LNCaP clone FGC (cell line): ENCODE measurements around the gene SLC8A1.

ENCODE experiments used
- DNase-seq: peaks from one replicate; pipeline ENCODE4 v3.0.0-alpha.2; 2011; ENCODE audit warnings: low read depth
- H3K4me3 ChIP-seq: 2 replicates; pipeline ENCODE4 v1.5.1; 2011; ENCODE audit warnings: mild to moderate bottlenecking, low read depth, low read length, control low read depth
- TF ChIP-seq, protein P1 (sequence below): IDR thresholded peaks from 2 replicates; pipeline ENCODE4 v1.5.1; 2012; ENCODE audit warnings: mild to moderate bottlenecking; ENCODE audit not compliant: control insufficient read depth, insufficient read depth; ENCODE audit errors: extremely low read depth

The SLC8A1 gene

DNA sequence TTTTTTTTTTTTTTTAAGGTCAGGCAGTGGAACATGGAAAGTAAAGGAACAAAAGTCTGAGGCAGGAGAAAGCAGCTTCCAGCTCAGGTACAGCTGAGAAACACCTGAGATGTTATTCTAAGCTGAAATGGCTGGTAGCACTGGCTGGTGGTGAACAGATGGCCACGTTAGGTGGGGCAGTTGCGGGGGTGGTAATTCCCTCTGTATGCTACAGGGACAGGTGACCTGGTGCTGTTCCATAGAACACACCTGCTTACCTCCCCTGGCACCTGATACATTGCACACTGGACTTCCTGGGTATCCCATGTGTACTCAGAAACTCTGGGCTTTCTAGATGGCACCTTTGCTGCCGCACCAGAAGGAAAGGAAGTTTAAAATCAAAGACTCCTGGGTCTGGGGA lies 333.3 kb downstream of the SLC8A1 start:
- TF ChIP-seq, protein P1, sequence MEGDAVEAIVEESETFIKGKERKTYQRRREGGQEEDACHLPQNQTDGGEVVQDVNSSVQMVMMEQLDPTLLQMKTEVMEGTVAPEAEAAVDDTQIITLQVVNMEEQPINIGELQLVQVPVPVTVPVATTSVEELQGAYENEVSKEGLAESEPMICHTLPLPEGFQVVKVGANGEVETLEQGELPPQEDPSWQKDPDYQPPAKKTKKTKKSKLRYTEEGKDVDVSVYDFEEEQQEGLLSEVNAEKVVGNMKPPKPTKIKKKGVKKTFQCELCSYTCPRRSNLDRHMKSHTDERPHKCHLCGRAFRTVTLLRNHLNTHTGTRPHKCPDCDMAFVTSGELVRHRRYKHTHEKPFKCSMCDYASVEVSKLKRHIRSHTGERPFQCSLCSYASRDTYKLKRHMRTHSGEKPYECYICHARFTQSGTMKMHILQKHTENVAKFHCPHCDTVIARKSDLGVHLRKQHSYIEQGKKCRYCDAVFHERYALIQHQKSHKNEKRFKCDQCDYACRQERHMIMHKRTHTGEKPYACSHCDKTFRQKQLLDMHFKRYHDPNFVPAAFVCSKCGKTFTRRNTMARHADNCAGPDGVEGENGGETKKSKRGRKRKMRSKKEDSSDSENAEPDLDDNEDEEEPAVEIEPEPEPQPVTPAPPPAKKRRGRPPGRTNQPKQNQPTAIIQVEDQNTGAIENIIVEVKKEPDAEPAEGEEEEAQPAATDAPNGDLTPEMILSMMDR, result no peak
- no peak overlapping the region for H3K4me3 ChIP-seq
- DNase-seq, result no peak

DNA sequence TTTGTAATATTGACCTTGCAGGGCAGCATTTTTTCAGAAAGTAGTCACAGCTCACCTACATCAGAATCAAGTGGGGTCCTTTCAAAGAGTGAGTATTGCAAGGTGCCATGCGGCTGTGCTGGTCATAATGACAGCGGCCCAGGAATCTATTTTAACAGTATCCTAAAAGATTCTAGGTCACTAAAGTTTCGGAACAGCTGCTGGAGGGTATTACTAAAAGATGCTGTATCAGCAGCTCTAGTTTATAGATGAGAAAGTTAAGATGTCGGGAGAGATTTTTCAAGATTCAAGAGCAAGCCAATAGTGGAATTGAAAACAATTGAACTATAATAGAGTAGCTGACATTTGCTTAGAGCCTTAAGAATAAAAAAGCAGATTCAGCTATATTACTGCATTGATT lies 336.0 kb downstream of the SLC8A1 start:
- no peak overlapping the region for H3K4me3 ChIP-seq
- DNase-seq, result no peak
- TF ChIP-seq, protein P1, result no peak

DNA sequence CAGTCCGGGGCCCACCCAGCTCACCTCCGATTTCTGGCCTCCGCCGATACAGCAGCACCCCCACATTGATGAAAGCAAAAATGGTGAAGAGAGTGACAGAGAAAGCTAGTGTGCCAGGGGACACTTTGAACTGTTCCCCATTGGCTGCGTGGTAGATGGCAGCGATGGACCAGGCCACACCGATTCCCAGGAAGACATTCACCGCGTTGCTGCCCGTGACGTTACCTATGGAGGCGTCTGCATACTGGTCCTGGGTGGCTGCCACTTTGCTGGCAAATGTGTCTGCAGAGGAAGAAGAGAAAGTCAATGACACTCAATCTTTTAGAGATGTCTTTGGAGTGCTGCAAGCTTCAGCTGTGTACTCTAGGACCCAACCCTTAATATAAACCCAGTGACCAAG lies 336.5 kb downstream of the SLC8A1 start:
- H3K4me3 ChIP-seq, result no peak overlapping the region
- no peak for DNase-seq
- TF ChIP-seq, protein P1, result no peak

DNA sequence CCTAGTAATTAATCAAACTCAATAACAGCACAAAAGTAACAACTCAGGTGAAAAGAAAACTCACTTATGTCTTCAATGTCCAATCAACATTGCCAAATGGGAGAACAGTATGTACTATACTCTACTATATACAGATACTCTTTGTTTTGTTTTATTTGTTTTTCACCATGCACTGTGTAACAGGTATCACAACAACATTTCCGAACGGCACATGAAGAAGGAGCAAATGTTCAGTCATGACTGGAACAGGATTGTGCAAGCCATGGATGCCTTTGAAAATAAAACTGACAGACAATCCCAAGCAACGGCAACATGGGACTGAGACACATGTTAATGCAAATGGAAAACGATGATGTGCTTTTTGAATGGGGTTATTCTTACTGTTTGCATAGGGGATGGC lies 337.9 kb downstream of the SLC8A1 start:
- H3K4me3 ChIP-seq, result no peak overlapping the region
- no peak for DNase-seq
- TF ChIP-seq, protein P1, result no peak

DNA sequence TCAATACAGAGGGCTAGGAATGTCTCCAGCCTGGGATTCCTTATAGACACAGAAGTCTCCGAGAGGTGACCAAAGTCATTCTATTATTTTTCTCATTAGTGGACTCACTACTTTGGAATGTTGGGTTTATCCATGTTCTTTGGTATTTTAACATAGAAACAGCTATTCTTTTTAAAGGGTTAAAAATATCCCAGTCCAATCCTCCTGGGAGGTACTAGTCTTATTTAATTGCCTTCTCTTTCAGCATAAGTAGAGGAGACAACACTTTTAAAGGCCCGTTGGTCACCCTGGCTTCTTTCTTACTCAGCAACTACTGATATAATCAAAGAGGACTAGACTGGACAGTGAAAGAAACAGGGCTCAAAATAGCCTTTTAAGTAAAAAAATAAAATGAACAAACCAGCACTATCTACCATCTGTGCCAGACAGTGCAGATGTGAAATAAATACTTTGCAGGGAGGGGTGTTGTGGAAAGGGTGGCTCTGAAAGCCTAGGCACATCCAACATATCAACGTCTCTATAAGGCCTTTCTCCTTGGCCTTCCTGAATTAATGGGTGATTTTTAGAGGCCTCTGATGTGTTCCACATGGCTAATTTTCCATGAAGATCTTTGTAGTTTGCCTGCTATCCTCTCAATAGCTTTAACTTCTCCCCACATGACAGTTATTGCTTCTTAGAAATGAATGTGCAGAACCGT lies 338.5 kb downstream of the SLC8A1 start:
- DNase-seq, result no peak
- H3K4me3 ChIP-seq, result no peak overlapping the region
- TF ChIP-seq, protein P1, result no peak

DNA sequence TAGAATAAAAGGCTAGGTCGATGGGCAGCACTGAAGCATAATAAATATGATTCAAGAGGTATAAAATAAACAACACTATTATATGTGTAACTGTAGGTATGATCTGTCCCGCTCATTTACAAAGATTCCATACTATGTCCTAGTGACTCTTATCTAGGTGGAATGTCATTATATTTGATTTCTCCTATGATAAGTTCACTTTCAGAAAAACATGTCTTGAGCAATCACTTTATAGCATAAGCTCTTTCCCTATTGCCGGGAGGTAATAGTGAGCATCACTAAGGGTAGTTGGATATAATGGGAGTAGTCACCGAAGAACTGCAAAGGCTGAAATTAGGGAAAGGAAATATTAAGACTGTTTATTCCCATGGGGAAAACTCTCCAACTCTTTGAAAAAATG lies 342.5 kb downstream of the SLC8A1 start:
- H3K4me3 ChIP-seq, result no peak overlapping the region
- no peak for DNase-seq
- TF ChIP-seq, protein P1, result no peak

DNA sequence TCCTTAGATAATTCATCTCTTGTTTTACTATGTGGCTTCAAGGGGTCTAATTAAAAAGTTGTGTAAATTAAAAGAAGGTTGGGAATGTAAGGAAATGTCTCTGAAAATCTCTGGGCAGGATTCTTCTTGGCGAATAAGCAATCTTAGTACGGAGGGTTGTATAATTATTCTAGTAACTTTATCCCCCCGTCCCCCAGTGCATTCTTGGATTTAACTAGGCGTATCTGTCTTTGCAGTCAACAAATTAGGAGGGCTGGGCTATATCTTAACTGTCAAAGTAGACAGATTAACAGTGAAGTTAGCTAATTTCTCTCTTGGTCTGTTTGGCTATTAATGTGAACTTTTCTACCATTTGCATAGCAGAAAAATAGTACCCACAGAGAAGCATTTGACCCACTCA lies 343.0 kb downstream of the SLC8A1 start:
- TF ChIP-seq, protein P1, result no peak
- DNase-seq, result no peak
- H3K4me3 ChIP-seq, result no peak overlapping the region
